ENCODE measurements around the gene GPC6. TPM values are rescaled to one million over a fixed set of nuclear protein-coding genes. Genes with fewer than 3 reads are reported as not detected.
A peak's percentile ranks its signal among the peaks of the same experiment; 100 is the strongest.

GPC6 gene
- total and polyA plus RNA-seq, 2 donors (not counting 3 experiments of a cell fraction or from before 2014, with no cell fraction given), result 0.01 TPM; not detected in 1

DNA sequence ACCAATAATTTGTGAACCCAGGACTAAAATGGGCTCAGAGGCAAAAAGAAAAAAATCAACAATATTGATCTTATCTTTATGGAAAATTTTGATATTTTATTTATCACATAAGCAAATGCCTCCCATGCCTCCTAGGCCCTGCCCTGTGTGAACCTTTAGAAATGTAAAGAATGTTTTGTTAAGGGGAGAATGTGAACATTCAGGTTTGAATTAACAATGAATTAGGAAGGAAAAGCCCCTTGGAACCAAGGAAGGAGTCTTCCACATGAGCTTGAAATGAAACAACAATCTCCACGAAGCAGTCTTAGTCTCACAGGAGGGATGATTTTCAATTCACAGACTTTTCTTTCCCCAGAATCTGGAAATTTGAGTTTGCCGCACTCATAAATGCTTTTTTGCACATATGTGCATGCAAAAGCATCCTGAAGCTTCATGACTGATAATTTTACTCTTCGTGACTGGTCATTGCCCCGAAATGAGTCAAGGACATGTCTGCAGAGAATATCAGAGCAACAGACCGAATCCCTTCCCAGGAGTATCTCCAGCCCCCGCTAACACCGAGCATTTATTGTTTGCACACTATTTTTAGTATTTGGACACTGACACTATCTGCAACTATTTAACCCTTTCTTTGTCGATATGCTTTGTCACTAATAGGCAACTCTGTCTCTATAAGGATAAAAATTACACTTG, 1117.7 kb downstream of the GPC6 start:
- H3K9me1 ChIP-seq (replicated peaks; ENCODE audit: control insufficient read depth, extremely low read depth, insufficient read depth, low read length), result no peaks in the 10 kb centered on the region
- DNase-seq (ENCODE audit: low read depth, low spot score) (peak; percentile 11), FAIRE-seq (no peak)
- H3K4me3 ChIP-seq (replicated peaks in 1 of 3; ENCODE audit: insufficient read depth in 1 of 3, low read depth in 1 of 3, low read length in 3 of 3), result no peak overlapping the region
- H4K20me1 ChIP-seq (replicated peaks; ENCODE audit: control insufficient read depth, extremely low read depth, insufficient read depth, low read length), result no peaks in the 10 kb centered on the region
- TF ChIP-seq JUN (IDR thresholded peaks at IDR 0.05; ENCODE audit: borderline replicate concordance, insufficient read depth, insufficient read length, low read depth), result no peak
- TF ChIP-seq GATA2 (IDR thresholded peaks at IDR 0.05; ENCODE audit: insufficient read depth, insufficient read length, low read depth, low read length), result no peak
- TF ChIP-seq FOS (IDR thresholded peaks at IDR 0.05; ENCODE audit: borderline replicate concordance, insufficient read depth, low read length), result no peak
- TF ChIP-seq POLR2AphosphoS5 (IDR thresholded peaks at IDR 0.05; ENCODE audit: insufficient read depth, low read depth, low read length), result no peak
- TF ChIP-seq, protein P1, sequence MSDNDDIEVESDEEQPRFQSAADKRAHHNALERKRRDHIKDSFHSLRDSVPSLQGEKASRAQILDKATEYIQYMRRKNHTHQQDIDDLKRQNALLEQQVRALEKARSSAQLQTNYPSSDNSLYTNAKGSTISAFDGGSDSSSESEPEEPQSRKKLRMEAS (IDR thresholded peaks at IDR 0.05; ENCODE audit: insufficient read depth, insufficient read length), result no peak
- TF ChIP-seq, protein P2, sequence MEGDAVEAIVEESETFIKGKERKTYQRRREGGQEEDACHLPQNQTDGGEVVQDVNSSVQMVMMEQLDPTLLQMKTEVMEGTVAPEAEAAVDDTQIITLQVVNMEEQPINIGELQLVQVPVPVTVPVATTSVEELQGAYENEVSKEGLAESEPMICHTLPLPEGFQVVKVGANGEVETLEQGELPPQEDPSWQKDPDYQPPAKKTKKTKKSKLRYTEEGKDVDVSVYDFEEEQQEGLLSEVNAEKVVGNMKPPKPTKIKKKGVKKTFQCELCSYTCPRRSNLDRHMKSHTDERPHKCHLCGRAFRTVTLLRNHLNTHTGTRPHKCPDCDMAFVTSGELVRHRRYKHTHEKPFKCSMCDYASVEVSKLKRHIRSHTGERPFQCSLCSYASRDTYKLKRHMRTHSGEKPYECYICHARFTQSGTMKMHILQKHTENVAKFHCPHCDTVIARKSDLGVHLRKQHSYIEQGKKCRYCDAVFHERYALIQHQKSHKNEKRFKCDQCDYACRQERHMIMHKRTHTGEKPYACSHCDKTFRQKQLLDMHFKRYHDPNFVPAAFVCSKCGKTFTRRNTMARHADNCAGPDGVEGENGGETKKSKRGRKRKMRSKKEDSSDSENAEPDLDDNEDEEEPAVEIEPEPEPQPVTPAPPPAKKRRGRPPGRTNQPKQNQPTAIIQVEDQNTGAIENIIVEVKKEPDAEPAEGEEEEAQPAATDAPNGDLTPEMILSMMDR (IDR thresholded peaks at IDR 0.05; ENCODE audit: extremely low read depth in 1 of 2, insufficient read depth in 1 of 2, low read depth in 1 of 2, low read length in 2 of 2), result no peak
- no peak for TF ChIP-seq EZH2 (IDR thresholded peaks at IDR 0.05; ENCODE audit: borderline replicate concordance, low read depth, low read length, severe bottlenecking)
- no peak for TF ChIP-seq MYC (IDR thresholded peaks at IDR 0.05; ENCODE audit: low read depth, low read length)
- no peak for TF ChIP-seq POLR2A (IDR thresholded peaks at IDR 0.05; ENCODE audit: low read depth, low read length)
- H3K4me1 ChIP-seq (ENCODE audit: control insufficient read depth, extremely low read depth, insufficient read depth, low read length), result no peaks in the 10 kb centered on the region
- H3K4me2 ChIP-seq (ENCODE audit: insufficient read depth, low read length), result no peak overlapping the region
- dilution Hi-C loops (cut with MboI; ENCODE audit: extremely low pct_ligation_motif_present, low sequenced_read_pairs), result no loop called here
- no peak overlapping the region for H2AFZ ChIP-seq (ENCODE audit: low read depth, low read length)
- H3K9ac ChIP-seq (replicated peaks; ENCODE audit: extremely low read depth, insufficient read depth, low read length), result no peak overlapping the region
- POLR2A ChIA-PET, result no interaction called here
- no peak overlapping the region for H3K27ac ChIP-seq (ENCODE audit: insufficient read depth, low read depth, low read length)
- BruUV-seq (replicated peaks), result no TSS peak
- H3K9me3 ChIP-seq (replicated peaks; ENCODE audit: control insufficient read depth, insufficient read depth, low read length), result no peaks in the 10 kb centered on the region
- intact Hi-C loops (cut with micrococcal nuclease), result no loop called here
- no peaks in the 10 kb centered on the region for H3K79me2 ChIP-seq (ENCODE audit: control insufficient read depth, insufficient read depth, low read length)
- peaks cover 0 to 2% of the 10 kb centered on the region in 2 experiments for H3K27me3 ChIP-seq (ENCODE audit: control insufficient read depth in 2 of 2, insufficient read depth in 2 of 2, low read length in 2 of 2)
- H3K36me3 ChIP-seq (ENCODE audit: control insufficient read depth in 2 of 2, extremely low read depth in 1 of 2, insufficient read depth in 2 of 2, low read length in 2 of 2), result no peaks in the 10 kb centered on the region
- CTCF ChIA-PET, result interaction anchor here (1.4 kb wide), 1 partner anchor 428 kb away, joined by 3 read pairs; no protein-coding TSS in a partner anchor

Data from endothelial cell of umbilical vein (primary cell).